IMR-90 (cell line): ENCODE measurements around the gene WBP1L. TPM values are rescaled to one million over a fixed set of nuclear protein-coding genes. Genes with fewer than 3 reads are reported as not detected.

Experiments
- ATAC-seq: fragments of 200-7000 bp; cut with Tn5 transposase; 2 replicates; pipeline ENCODE4 v1.9.1; 2020; ENCODE audit warnings: low read depth, mild to moderate bottlenecking, moderate library complexity
- BruUV-seq: library from RNA; stranded (reverse); fragments of 400-500 nt; replicated peaks from 2 replicates; lab custom pipeline; 2021; lab: Mats Ljungman, UMichigan
- CTCF ChIA-PET: fragments of 300-600 bp; formaldehyde crosslinking; extraction: SDS; loops from one replicate; lab custom pipeline; 2021; ENCODE audit warnings: antibody characterized with exemption; lab: Yijun Ruan, JAX
- POLR2A ChIA-PET: fragments of 300-600 bp; sonication (Branson Sonifier 250); formaldehyde crosslinking; loops from one replicate; lab custom pipeline; 2022; ENCODE audit warnings: antibody characterized with exemption; ENCODE audit not compliant: unreplicated experiment; lab: Charles Lee
- DNase-seq: peaks from one replicate; pipeline ENCODE4 v3.0.0; 2013
- H2AFZ ChIP-seq: replicated peaks from 2 replicates; pipeline ENCODE3; 2013; ENCODE audit warnings: low read length, mild to moderate bottlenecking; ENCODE audit not compliant: poor library complexity
- H2AK5ac ChIP-seq: 2 replicates; pipeline ENCODE4 v1.6.1; 2013; ENCODE audit warnings: low read depth, low read length, inconsistent platforms
- H2AK9ac ChIP-seq: replicated peaks from 2 replicates; pipeline ENCODE3; 2013; ENCODE audit warnings: mild to moderate bottlenecking, low read depth, low read length, moderate library complexity; ENCODE audit not compliant: poor library complexity
- H2BK120ac ChIP-seq: 2 replicates; pipeline ENCODE4 v1.6.1; 2013; ENCODE audit warnings: low read depth, low read length, inconsistent platforms
- H2BK15ac ChIP-seq: 3 replicates; pipeline ENCODE4 v1.6.1; 2013; ENCODE audit warnings: low read depth, low read length, inconsistent platforms
- H2BK20ac ChIP-seq: 2 replicates; pipeline ENCODE4 v1.6.1; 2013; ENCODE audit warnings: low read depth, mild to moderate bottlenecking, inconsistent platforms, low read length, moderate library complexity
- H2BK5ac ChIP-seq: 2 replicates; pipeline ENCODE4 v1.6.1; 2013; ENCODE audit warnings: mild to moderate bottlenecking, low read depth, low read length, inconsistent platforms; ENCODE audit not compliant: poor library complexity, severe bottlenecking
- H3K14ac ChIP-seq: replicated peaks from 2 replicates; pipeline ENCODE4 v1.6.1; 2013; ENCODE audit warnings: low read depth, low read length, inconsistent platforms
- H3K18ac ChIP-seq: 2 replicates; pipeline ENCODE4 v1.6.1; 2013; ENCODE audit warnings: low read depth, low read length, control low read depth
- H3K23ac ChIP-seq: 2 replicates; pipeline ENCODE4 v1.6.1; 2013; ENCODE audit warnings: low read depth, low read length, inconsistent platforms
- H3K27ac ChIP-seq: 2 replicates; pipeline ENCODE4 v1.5.1; 2013; ENCODE audit warnings: mild to moderate bottlenecking, control low read depth, low read length; ENCODE audit not compliant: insufficient read depth
- H3K27me3 ChIP-seq: 2 replicates; pipeline ENCODE4 v1.6.1; 2013; ENCODE audit warnings: low read length; ENCODE audit not compliant: control insufficient read depth, insufficient read depth
- H3K36me3 ChIP-seq: 2 replicates; pipeline ENCODE4 v1.6.1; 2013; ENCODE audit warnings: low read length, mixed read lengths; ENCODE audit not compliant: control insufficient read depth, insufficient read depth
- H3K4ac ChIP-seq: 2 replicates; pipeline ENCODE4 v1.6.1; 2013; ENCODE audit warnings: low read depth, low read length, inconsistent platforms
- H3K4me1 ChIP-seq: 2 replicates; pipeline ENCODE4 v1.6.1; 2013; ENCODE audit warnings: low read length, mixed read lengths; ENCODE audit not compliant: control insufficient read depth, insufficient read depth
- H3K4me2 ChIP-seq: 2 replicates; pipeline ENCODE4 v1.6.1; 2013; ENCODE audit warnings: low read depth, mild to moderate bottlenecking, control low read depth, low read length, moderate library complexity
- H3K4me3 ChIP-seq: 2 replicates; pipeline ENCODE4 v1.5.1; 2013; ENCODE audit warnings: low read depth, mild to moderate bottlenecking, control low read depth, low read length, moderate library complexity; ENCODE audit not compliant: insufficient read depth
- H3K56ac ChIP-seq: 2 replicates; pipeline ENCODE4 v1.6.1; 2013; ENCODE audit warnings: low read length, inconsistent platforms; ENCODE audit not compliant: insufficient read depth; ENCODE audit errors: extremely low read depth
- H3K79me1 ChIP-seq, 2 experiments: 2 replicates each; pipeline ENCODE4 v1.6.1; 2013; ENCODE audit warnings: low read length in 2 of 2, inconsistent platforms in 1 of 2, low read depth in 1 of 2
- H3K9ac ChIP-seq: 2 replicates; pipeline ENCODE4 v1.6.1; 2013; ENCODE audit warnings: low read depth, low read length, control low read depth
- H3K9me1 ChIP-seq: 2 replicates; pipeline ENCODE4 v1.6.1; 2013; ENCODE audit warnings: low read length, inconsistent platforms; ENCODE audit not compliant: insufficient read depth
- H3K9me3 ChIP-seq: 2 replicates; pipeline ENCODE4 v1.6.1; 2013; ENCODE audit warnings: low read length; ENCODE audit not compliant: control insufficient read depth, insufficient read depth
- H4K20me1 ChIP-seq: 2 replicates; pipeline ENCODE4 v1.6.1; 2013; ENCODE audit warnings: low read length, inconsistent platforms; ENCODE audit not compliant: insufficient read depth
- H4K5ac ChIP-seq: 2 replicates; pipeline ENCODE4 v1.6.1; 2013; ENCODE audit warnings: mild to moderate bottlenecking, low read depth, low read length, control low read depth
- H4K8ac ChIP-seq, 2 experiments: 2 replicates each; pipeline ENCODE4 v1.6.1; 2013; ENCODE audit warnings: low read depth in 2 of 2, low read length in 2 of 2, control low read depth in 1 of 2, inconsistent platforms in 1 of 2
- H4K91ac ChIP-seq: 2 replicates; pipeline ENCODE4 v1.6.1; 2013; ENCODE audit warnings: low read depth, low read length, inconsistent platforms; ENCODE audit not compliant: insufficient read depth
- BHLHE40 ChIP-seq: fragments of 150-350 bp; IDR thresholded peaks from 2 replicates; pipeline ENCODE4 v1.6.1; 2016; ENCODE audit warnings: mild to moderate bottlenecking, low read depth, low read length
- CEBPB ChIP-seq: IDR thresholded peaks from 2 replicates; pipeline ENCODE4 v1.6.1; 2012; ENCODE audit warnings: low read depth, low read length, improper control_type of control experiment
- CHD1 ChIP-seq: IDR thresholded peaks from 2 replicates; pipeline ENCODE4 v1.6.1; 2012; ENCODE audit warnings: low read depth, low read length, improper control_type of control experiment
- MAFK ChIP-seq: IDR thresholded peaks from 2 replicates; pipeline ENCODE4 v1.6.1; 2012; ENCODE audit warnings: low read depth, low read length, improper control_type of control experiment
- WGBS, 2 experiments: methylation state at CpG; one replicate each; pipeline versions ENCODE4 v1.1.5 to v1.1.7; 2013; ENCODE audit warnings: missing lambda C conversion rate in 2 of 2; ENCODE audit not compliant: insufficient read length in 1 of 2; ENCODE audit errors: extremely low coverage in 2 of 2; 5-methylcytosine and 5-hydroxymethylcytosine counted together
- dilution Hi-C: fragments of 300-500 bp; cut with HindIII; formaldehyde crosslinking; loops from one replicate; pipeline ENCODE4 v1.14.3; 2018; ENCODE audit warnings: low sequenced_read_pairs; ENCODE audit not compliant: unreplicated experiment
- in situ Hi-C: fragments of 300-500 bp; cut with MboI; formaldehyde crosslinking; loops from 3 replicates; pipeline ENCODE4 v1.14.3; 2019; ENCODE audit warnings: low sequenced_read_pairs, inconsistent platforms, mixed read lengths
- intact Hi-C: fragments of 100-400 bp; cut with micrococcal nuclease; formaldehyde crosslinking; loops from 2 replicates; pipeline ENCODE4 v1.10.0; 2022
- polyA plus RNA-seq, 3 experiments: library from polyadenylated mRNA; depleted of rRNA; stranded (reverse); fragments of >200 nt; gene quantifications; 2 replicates each; pipeline ENCODE4 v1.2.3, GENCODE V29; 2012; ENCODE audit warnings: low replicate concordance in 1 of 3
- total RNA-seq: library from RNA; depleted of rRNA; stranded (reverse); fragments of >200 nt; gene quantifications from 2 replicates; pipeline ENCODE4 v1.2.3, GENCODE V29; 2012

Gene WBP1L
- total and polyA plus RNA-seq, 2 of the 4 experiments (the other 2 are of a cell fraction), result 20.7 to 31.0 TPM

- Histone ChIP-seq H4K8ac (no peak overlapping the region), H3K4me1 (peaks cover 21% of the 10 kb centered on the region)
These were observed 56.1 kb downstream of the WBP1L start for GRCh38 chr10:102799691-102800471.

More at GRCh38 chr10:102799691-102800471, 56.1 kb downstream of the WBP1L start:
- Histone ChIP-seq H3K56ac (no peak overlapping the region), H3K23ac (no peak overlapping the region), H2BK15ac (no peak overlapping the region), H3K9ac (no peak overlapping the region), H3K9me3 (no peaks in the 10 kb centered on the region; the same call in 1 of the 2 replicates), H3K27me3 (no peaks in the 10 kb centered on the region), H2BK20ac (no peak overlapping the region), H3K9me1 (peaks cover 26% of the 10 kb centered on the region), H2BK120ac (no peak overlapping the region), H2AK9ac (no peak overlapping the region), H3K4me2 (no peak overlapping the region), H3K18ac (no peak overlapping the region), H4K5ac (no peak overlapping the region), H4K20me1 (peaks cover 43% of the 10 kb centered on the region), H3K4ac (no peak overlapping the region), H3K36me3 (peaks cover 32% of the 10 kb centered on the region), H3K14ac (no peak overlapping the region), H3K79me1 (peaks cover 16 to 45% of the 10 kb centered on the region in 2 experiments), H2AFZ (no peak overlapping the region), H2BK5ac (no peak overlapping the region), H4K91ac (no peak overlapping the region), H3K27ac (no peak overlapping the region), H3K4me3 (no peak overlapping the region), H2AK5ac (no peak overlapping the region)
- 73% methylated on average over 3 of the region's 8 CpGs; no CpG with 5 or more reads in 1 of the 2 experiments for WGBS, 2 experiments
- in situ Hi-C loops (no loop called here), intact Hi-C loops (loop anchor here (5.0 kb wide), 1 partner anchor 48 kb away; no protein-coding TSS in a partner anchor), dilution Hi-C loops (no loop called here)
- TF ChIP-seq BHLHE40 (no peak), CEBPB (no peak), CHD1 (no peak), MAFK (no peak)
- DNase-seq, result no peak
- BruUV-seq, result no TSS peak
- ChIA-PET CTCF (no interaction called here), POLR2A (no interaction called here)
- no peak for ATAC-seq
